ENCODE measurements around the gene PI4K2A. TPM values are rescaled to one million over a fixed set of nuclear protein-coding genes. Genes with fewer than 3 reads are reported as not detected.
A peak's percentile ranks its signal among the peaks of the same experiment; 100 is the strongest.

PI4K2A gene
- total and polyA plus RNA-seq, 8 donors: 2.2 to 8.9 (median 3.6) TPM

- no peak for TF ChIP-seq CTCF (IDR thresholded peaks at IDR 0.05)
- H3K27ac ChIP-seq: no peak overlapping the region
- no peaks in the 10 kb centered on the region for H3K27me3 ChIP-seq
- WGBS, 2 donors: 93 to 95% methylated on average over 3 of the region's 3 CpGs
- FAIRE-seq: no peak
- intact Hi-C loops (cut with DNase I): no loop called here
- H3K9me3 ChIP-seq: no peaks in the 10 kb centered on the region
- no peak for ATAC-seq
- no peak for DNase-seq
- peaks cover 0 to 7% (median 0%) of the 10 kb centered on the region in 3 donors for H3K36me3 ChIP-seq
- H3K4me1 ChIP-seq: no peaks in the 10 kb centered on the region
- no peak overlapping the region for H3K4me3 ChIP-seq
Measured at GRCh38 chr10:97651773-97652172, 11.3 kb downstream of the PI4K2A start.

GRCh38 chr10:97656777-97657176, 16.3 kb downstream of the PI4K2A start:
- intact Hi-C loops (cut with DNase I): no loop called here
- H3K36me3 ChIP-seq: peaks cover 0 to 6% (median 0%) of the 10 kb centered on the region in 3 donors
- H3K9me3 ChIP-seq: no peaks in the 10 kb centered on the region
- TF ChIP-seq CTCF (IDR thresholded peaks at IDR 0.05): no peak
- H3K4me1 ChIP-seq: no peaks in the 10 kb centered on the region
- H3K27me3 ChIP-seq: no peaks in the 10 kb centered on the region
- WGBS, 2 donors: 88% methylated on average over 5 of the region's 5 CpGs
- no peak overlapping the region for H3K27ac ChIP-seq
- no peak for DNase-seq
- ATAC-seq: no peak
- H3K4me3 ChIP-seq: no peak overlapping the region
- FAIRE-seq: no peak

GRCh38 chr10:97659589-97659988, 19.1 kb downstream of the PI4K2A start:
- FAIRE-seq (no peak), ATAC-seq (no peak), DNase-seq (no peak)
- Histone ChIP-seq H3K4me3 (no peak overlapping the region), H3K9me3 (no peaks in the 10 kb centered on the region), H3K27me3 (no peaks in the 10 kb centered on the region), H3K27ac (no peak overlapping the region), H3K4me1 (peaks cover 0 to 6% (median 6%) of the 10 kb centered on the region in 3 donors), H3K36me3 (no peaks in the 10 kb centered on the region)
- WGBS, 2 donors: 79 to 87% methylated on average over 1 of the region's 1 CpG
- TF ChIP-seq CTCF (IDR thresholded peaks at IDR 0.05): no peak
- intact Hi-C loops (cut with DNase I): no loop called here

DNA sequence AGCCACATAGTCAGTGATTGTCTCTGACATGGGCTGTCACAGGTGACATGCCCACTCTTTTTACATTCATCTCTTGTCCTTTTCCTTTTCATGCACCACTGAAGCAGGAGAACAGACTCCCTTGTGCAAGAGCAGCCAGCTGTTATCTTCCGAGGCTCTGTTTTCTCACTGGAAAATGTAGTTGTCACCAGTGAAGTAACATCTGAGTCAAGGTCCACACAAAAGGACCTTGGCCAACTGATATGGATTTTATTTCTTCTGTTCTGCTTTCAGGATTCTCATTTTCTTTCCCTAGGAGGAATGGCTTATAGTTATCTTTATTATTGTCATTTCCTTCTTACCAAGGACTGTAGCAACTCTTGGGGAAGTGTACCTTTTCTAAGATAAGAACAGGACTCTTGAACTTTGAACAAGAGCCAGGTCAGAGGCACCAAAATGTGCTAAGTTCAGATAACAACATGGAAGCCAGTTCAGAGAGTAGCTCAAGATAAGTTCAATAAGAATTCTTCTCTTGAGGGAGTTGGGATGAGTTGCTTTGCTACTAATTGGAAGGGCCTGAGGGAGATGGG, 23.9 kb downstream of the PI4K2A start:
- Histone ChIP-seq H3K27me3 (no peaks in the 10 kb centered on the region), H3K9me3 (no peaks in the 10 kb centered on the region), H3K27ac (peak overlapping the region in 1 of 4 donors; percentile 11), H3K4me3 (no peak overlapping the region), H3K4me1 (peaks cover 0 to 9% (median 6%) of the 10 kb centered on the region in 3 donors), H3K36me3 (peaks cover 0 to 6% (median 0%) of the 10 kb centered on the region in 3 donors)
- intact Hi-C loops (cut with DNase I): no loop called here
- DNase-seq: no peak
- no peak for TF ChIP-seq CTCF (IDR thresholded peaks at IDR 0.05)
- 33 to 38% methylated on average over 1 of the region's 1 CpG for WGBS, 2 donors
- ATAC-seq: peak; percentile 69 to 90 (median 83)
- FAIRE-seq: no peak

- Histone ChIP-seq H3K36me3 (peaks cover 0 to 6% (median 0%) of the 10 kb centered on the region in 3 donors), H3K27ac (no peak overlapping the region), H3K4me3 (no peak overlapping the region), H3K9me3 (no peaks in the 10 kb centered on the region), H3K27me3 (no peaks in the 10 kb centered on the region), H3K4me1 (peaks cover 0 to 9% (median 6%) of the 10 kb centered on the region in 3 donors)
- intact Hi-C loops (cut with DNase I): no loop called here
- TF ChIP-seq CTCF (IDR thresholded peaks at IDR 0.05): no peak
- DNase-seq (no peak), FAIRE-seq (no peak), ATAC-seq (no peak)
- 90% methylated on average over 7 of the region's 7 CpGs for WGBS, 2 donors
Measured at GRCh38 chr10:97666992-97667391, 26.5 kb downstream of the PI4K2A start.

All from pancreas (tissue), 10 donors.